ENCODE data around the gene SCARB1. TPM values are rescaled to one million over a fixed set of nuclear protein-coding genes. Genes with fewer than 3 reads are reported as not detected.

SCARB1 gene
- total and polyA plus RNA-seq, 2 experiments from 2014 or later: 50.4 to 90.0 TPM

GRCh38 chr12:124747426-124748161, 116.1 kb downstream of the SCARB1 start:
- H3K79me2 ChIP-seq: no peaks in the 10 kb centered on the region
- no peaks in the 10 kb centered on the region for H3K9me3 ChIP-seq (ENCODE audit: low read depth)
- no peak overlapping the region for H2AFZ ChIP-seq
- WGBS (ENCODE audit: low lambda C conversion rate, missing lambda C conversion rate): 78% methylated on average over 15 of the region's 15 CpGs
- no peak overlapping the region for H3K4me2 ChIP-seq
- no peaks in the 10 kb centered on the region for H3K36me3 ChIP-seq (replicated peaks; ENCODE audit: insufficient read depth, low read depth)
- H3K27me3 ChIP-seq: no peaks in the 10 kb centered on the region
- no peaks in the 10 kb centered on the region for H3K9me2 ChIP-seq (replicated peaks; ENCODE audit: insufficient read depth)
- peaks cover 22% of the 10 kb centered on the region for H3K4me1 ChIP-seq (ENCODE audit: insufficient read depth)
- TF ChIP-seq EZH2 (IDR thresholded peaks at IDR 0.05; ENCODE audit: borderline replicate concordance): no peak
- no peak for TF ChIP-seq EZH2phosphoT487 (IDR thresholded peaks at IDR 0.05; ENCODE audit: low read depth, severe bottlenecking, unreplicated experiment)
- no peak for TF ChIP-seq CTCF (IDR thresholded peaks at IDR 0.05; ENCODE audit: poor library complexity)
- DNase-seq (ENCODE audit: low spot score): peak; percentile 73
- H4K20me1 ChIP-seq (ENCODE audit: insufficient read depth, poor library complexity, severe bottlenecking): no peaks in the 10 kb centered on the region
- no peak overlapping the region for H3K4me3 ChIP-seq
- H3K27ac ChIP-seq: peak overlapping the region; percentile 59

GRCh38 chr12:124746649-124747425, 116.8 kb downstream of the SCARB1 start:
- H3K4me2 ChIP-seq: no peak overlapping the region
- peaks cover 22% of the 10 kb centered on the region for H3K4me1 ChIP-seq (ENCODE audit: insufficient read depth)

GRCh38 chr12:124745891-124746570, 117.6 kb downstream of the SCARB1 start:
- Histone ChIP-seq H4K20me1 (ENCODE audit: insufficient read depth, poor library complexity, severe bottlenecking) (no peaks in the 10 kb centered on the region), H3K9me2 (replicated peaks; ENCODE audit: insufficient read depth) (no peaks in the 10 kb centered on the region), H3K27me3 (no peaks in the 10 kb centered on the region), H2AFZ (no peak overlapping the region), H3K27ac (peak overlapping the region; percentile 86), H3K79me2 (no peaks in the 10 kb centered on the region), H3K4me1 (ENCODE audit: insufficient read depth) (peaks cover 18% of the 10 kb centered on the region), H3K4me3 (no peak overlapping the region), H3K4me2 (peak overlapping the region; percentile 48), H3K9me3 (ENCODE audit: low read depth) (no peaks in the 10 kb centered on the region), H3K36me3 (replicated peaks; ENCODE audit: insufficient read depth, low read depth) (no peaks in the 10 kb centered on the region)
- TF ChIP-seq CTCF (IDR thresholded peaks at IDR 0.05; ENCODE audit: poor library complexity) (no peak), EZH2phosphoT487 (IDR thresholded peaks at IDR 0.05; ENCODE audit: low read depth, severe bottlenecking, unreplicated experiment) (no peak), EZH2 (IDR thresholded peaks at IDR 0.05; ENCODE audit: borderline replicate concordance) (no peak)
- DNase-seq (ENCODE audit: low spot score): peak; percentile 90
- 23% methylated on average over 25 of the region's 25 CpGs for WGBS (ENCODE audit: low lambda C conversion rate, missing lambda C conversion rate)

More at GRCh38 chr12:124746649-124747425, 116.8 kb downstream of the SCARB1 start:
- Histone ChIP-seq H3K27ac (peak overlapping the region; percentile 86), H3K27me3 (no peaks in the 10 kb centered on the region), H3K4me3 (no peak overlapping the region), H3K79me2 (no peaks in the 10 kb centered on the region), H4K20me1 (ENCODE audit: insufficient read depth, poor library complexity, severe bottlenecking) (no peaks in the 10 kb centered on the region), H2AFZ (no peak overlapping the region), H3K9me2 (replicated peaks; ENCODE audit: insufficient read depth) (no peaks in the 10 kb centered on the region), H3K36me3 (replicated peaks; ENCODE audit: insufficient read depth, low read depth) (no peaks in the 10 kb centered on the region), H3K9me3 (ENCODE audit: low read depth) (no peaks in the 10 kb centered on the region)
- TF ChIP-seq EZH2 (IDR thresholded peaks at IDR 0.05; ENCODE audit: borderline replicate concordance) (no peak), EZH2phosphoT487 (IDR thresholded peaks at IDR 0.05; ENCODE audit: low read depth, severe bottlenecking, unreplicated experiment) (no peak), CTCF (IDR thresholded peaks at IDR 0.05; ENCODE audit: poor library complexity) (no peak)
- 91% methylated on average over 10 of the region's 10 CpGs for WGBS (ENCODE audit: low lambda C conversion rate, missing lambda C conversion rate)
- no peak for DNase-seq (ENCODE audit: low spot score)
